Measurements from ENCODE around the gene TSPYL6. TPM values are rescaled to one million over a fixed set of nuclear protein-coding genes. Genes with fewer than 3 reads are reported as not detected.

The TSPYL6 gene
- total and polyA plus RNA-seq, 9 donors, result 0.05 to 0.24 (median 0.10) TPM; not detected in 4

GRCh38 chr2:54228945-54229344 lies 27.1 kb downstream of the TSPYL6 start:
- DNase-seq, result peak in 4 of 5 donors; percentile 18 to 55 (median 45)
- TF ChIP-seq, protein P1, sequence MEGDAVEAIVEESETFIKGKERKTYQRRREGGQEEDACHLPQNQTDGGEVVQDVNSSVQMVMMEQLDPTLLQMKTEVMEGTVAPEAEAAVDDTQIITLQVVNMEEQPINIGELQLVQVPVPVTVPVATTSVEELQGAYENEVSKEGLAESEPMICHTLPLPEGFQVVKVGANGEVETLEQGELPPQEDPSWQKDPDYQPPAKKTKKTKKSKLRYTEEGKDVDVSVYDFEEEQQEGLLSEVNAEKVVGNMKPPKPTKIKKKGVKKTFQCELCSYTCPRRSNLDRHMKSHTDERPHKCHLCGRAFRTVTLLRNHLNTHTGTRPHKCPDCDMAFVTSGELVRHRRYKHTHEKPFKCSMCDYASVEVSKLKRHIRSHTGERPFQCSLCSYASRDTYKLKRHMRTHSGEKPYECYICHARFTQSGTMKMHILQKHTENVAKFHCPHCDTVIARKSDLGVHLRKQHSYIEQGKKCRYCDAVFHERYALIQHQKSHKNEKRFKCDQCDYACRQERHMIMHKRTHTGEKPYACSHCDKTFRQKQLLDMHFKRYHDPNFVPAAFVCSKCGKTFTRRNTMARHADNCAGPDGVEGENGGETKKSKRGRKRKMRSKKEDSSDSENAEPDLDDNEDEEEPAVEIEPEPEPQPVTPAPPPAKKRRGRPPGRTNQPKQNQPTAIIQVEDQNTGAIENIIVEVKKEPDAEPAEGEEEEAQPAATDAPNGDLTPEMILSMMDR (IDR thresholded peaks at IDR 0.05), result no peak
- TF ChIP-seq POLR2A (IDR thresholded peaks at IDR 0.05) (no peak), EP300 (IDR thresholded peaks at IDR 0.05) (no peak)
- no peaks in the 10 kb centered on the region for H3K36me3 ChIP-seq
- no peaks in the 10 kb centered on the region for H3K27me3 ChIP-seq
- no peaks in the 10 kb centered on the region for H3K9me3 ChIP-seq
- no peak overlapping the region for H3K27ac ChIP-seq
- intact Hi-C loops (cut with DNase I), result no loop called here
- H3K4me3 ChIP-seq, result no peak overlapping the region
- H3K4me1 ChIP-seq (ENCODE audit: insufficient read depth), result peaks cover 3% of the 10 kb centered on the region
- 49 to 83% (median 70%) methylated on average over 2 of the region's 2 CpGs for WGBS, 3 donors

GRCh38 chr2:54227798-54228197 lies 28.2 kb downstream of the TSPYL6 start:
- H3K36me3 ChIP-seq, result no peaks in the 10 kb centered on the region
- no peak overlapping the region for H3K27ac ChIP-seq
- H3K27me3 ChIP-seq, result no peaks in the 10 kb centered on the region
- peaks cover 3% of the 10 kb centered on the region for H3K4me1 ChIP-seq (ENCODE audit: insufficient read depth)
- TF ChIP-seq, protein P1 (IDR thresholded peaks at IDR 0.05), result no peak
- TF ChIP-seq POLR2A (IDR thresholded peaks at IDR 0.05) (no peak), EP300 (IDR thresholded peaks at IDR 0.05) (no peak)
- DNase-seq, result no peak
- H3K9me3 ChIP-seq, result no peaks in the 10 kb centered on the region
- intact Hi-C loops (cut with DNase I), result no loop called here
- H3K4me3 ChIP-seq, result no peak overlapping the region

DNA sequence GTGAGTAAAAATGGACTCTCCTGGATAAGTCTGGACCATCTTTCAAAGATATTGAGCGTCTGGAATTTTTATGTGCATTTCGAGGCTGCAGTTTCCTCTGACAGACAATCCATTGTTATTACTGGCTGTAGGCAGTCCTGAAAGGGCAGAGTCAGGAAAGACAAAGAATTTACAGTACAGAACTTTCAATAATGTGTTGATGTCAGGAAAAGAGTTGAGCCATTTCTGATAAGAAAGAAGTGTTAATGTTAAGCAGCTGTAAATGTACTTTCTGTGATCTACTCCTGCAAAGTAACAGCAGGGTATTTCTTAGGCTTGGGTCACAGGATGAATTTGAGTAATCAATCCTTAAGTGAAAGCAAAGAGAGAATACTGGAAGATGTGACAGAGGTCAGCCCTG lies 29.8 kb downstream of the TSPYL6 start:
- Histone ChIP-seq H3K4me1 (ENCODE audit: insufficient read depth) (peaks cover 3% of the 10 kb centered on the region), H3K9me3 (no peaks in the 10 kb centered on the region), H3K27me3 (no peaks in the 10 kb centered on the region), H3K4me3 (no peak overlapping the region), H3K27ac (no peak overlapping the region), H3K36me3 (no peaks in the 10 kb centered on the region)
- 34 to 63% (median 61%) methylated on average over 2 of the region's 2 CpGs for WGBS, 3 donors
- intact Hi-C loops (cut with DNase I), result no loop called here
- no peak for DNase-seq
- no peak for TF ChIP-seq EP300 (IDR thresholded peaks at IDR 0.05)
- TF ChIP-seq, protein P1 (IDR thresholded peaks at IDR 0.05), result no peak
- no peak for TF ChIP-seq POLR2A (IDR thresholded peaks at IDR 0.05)

DNA sequence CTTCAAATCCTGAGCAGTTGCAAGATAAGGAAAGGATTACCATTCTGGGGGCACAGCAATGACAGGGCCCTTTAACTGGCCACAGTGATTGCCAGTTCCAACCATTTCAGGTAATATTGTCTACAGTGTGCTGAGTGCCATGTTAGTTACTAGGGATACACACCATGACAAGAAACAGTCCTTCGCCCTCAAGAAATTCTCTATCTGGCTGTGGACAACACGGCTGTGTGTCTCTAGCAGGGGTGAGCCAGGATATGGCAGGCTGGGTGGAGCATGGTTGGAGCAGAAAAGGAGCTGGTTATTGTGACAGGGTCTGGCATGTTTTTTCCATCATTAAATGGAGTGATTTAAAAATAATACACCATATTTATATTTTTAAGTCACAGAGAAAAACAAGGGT lies 31.0 kb downstream of the TSPYL6 start:
- Histone ChIP-seq H3K9me3 (no peaks in the 10 kb centered on the region), H3K27me3 (no peaks in the 10 kb centered on the region), H3K4me1 (ENCODE audit: insufficient read depth) (peaks cover 3% of the 10 kb centered on the region), H3K4me3 (no peak overlapping the region), H3K36me3 (no peaks in the 10 kb centered on the region), H3K27ac (no peak overlapping the region)
- intact Hi-C loops (cut with DNase I), result no loop called here
- TF ChIP-seq, protein P1 (IDR thresholded peaks at IDR 0.05), result no peak
- no peak for TF ChIP-seq EP300 (IDR thresholded peaks at IDR 0.05)
- TF ChIP-seq POLR2A (IDR thresholded peaks at IDR 0.05), result no peak
- no peak for DNase-seq
- WGBS, 3 donors, result 93 to 97% (median 96%) methylated on average over 2 of the region's 2 CpGs

DNA sequence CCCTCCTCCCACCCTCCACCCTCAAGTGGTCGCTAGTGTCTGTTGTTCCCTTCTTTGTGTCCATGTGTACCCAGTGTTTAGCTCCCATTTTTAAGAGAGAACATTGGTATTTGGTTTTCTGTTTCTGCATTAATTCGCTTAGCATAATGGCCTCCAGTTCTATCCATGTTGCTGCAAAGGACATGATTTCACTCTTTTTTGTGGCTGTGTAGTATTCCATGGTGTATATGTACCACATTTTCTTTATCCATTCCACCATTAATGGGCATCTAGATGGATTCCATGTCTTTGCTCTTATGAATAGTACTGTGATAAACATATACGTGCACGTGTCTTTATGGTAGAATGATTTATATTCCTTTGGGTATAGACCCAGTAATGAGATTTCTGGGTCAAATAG lies 42.9 kb downstream of the TSPYL6 start:
- DNase-seq, result no peak
- no peaks in the 10 kb centered on the region for H3K4me1 ChIP-seq (ENCODE audit: insufficient read depth)
- no peak overlapping the region for H3K4me3 ChIP-seq
- no peaks in the 10 kb centered on the region for H3K27me3 ChIP-seq
- 95 to 98% (median 97%) methylated on average over 4 of the region's 4 CpGs for WGBS, 3 donors
- intact Hi-C loops (cut with DNase I), result no loop called here
- H3K9me3 ChIP-seq, result no peaks in the 10 kb centered on the region
- H3K27ac ChIP-seq, result no peak overlapping the region
- no peak for TF ChIP-seq POLR2A (IDR thresholded peaks at IDR 0.05)
- no peak for TF ChIP-seq EP300 (IDR thresholded peaks at IDR 0.05)
- TF ChIP-seq, protein P1 (IDR thresholded peaks at IDR 0.05), result no peak
- H3K36me3 ChIP-seq, result no peaks in the 10 kb centered on the region
